ENCODE measurements around the gene WDR37. TPM values are rescaled to one million over a fixed set of nuclear protein-coding genes. Genes with fewer than 3 reads are reported as not detected.
A peak's percentile ranks its signal among the peaks of the same experiment; 100 is the strongest.

WDR37 gene
- polyA plus RNA-seq, 1 of the 3 experiments (the other 2 are of a cell fraction) = 11.9 TPM

DNA sequence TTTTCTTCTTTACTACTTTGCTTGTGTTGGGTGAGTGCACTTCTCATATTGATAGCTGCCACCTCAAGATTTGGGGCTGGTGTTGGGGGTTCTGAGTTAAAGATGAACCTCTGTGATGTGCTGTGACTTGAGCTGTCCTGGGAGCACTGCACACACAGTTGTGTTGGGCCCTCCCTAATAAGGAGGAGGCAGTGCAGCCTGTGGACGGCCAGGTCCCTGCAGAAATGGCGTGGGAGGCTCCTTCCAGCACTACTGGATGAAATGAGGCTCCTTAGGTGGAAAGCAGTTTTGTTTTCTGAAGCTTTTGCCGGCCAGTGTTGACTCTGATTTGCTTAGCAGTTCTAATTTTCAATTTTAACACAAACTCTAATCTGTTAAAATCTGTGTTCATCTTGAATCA is 44.0 kb downstream of the WDR37 start:
- H3K9me2 ChIP-seq = no peaks in the 10 kb centered on the region
- H3K27me3 ChIP-seq (ENCODE audit: insufficient read depth) = no peaks in the 10 kb centered on the region
- H3K4me1 ChIP-seq (ENCODE audit: control insufficient read depth in 1 of 2, insufficient read depth in 2 of 2, low read depth in 1 of 2, low read length in 1 of 2) = peaks cover 0 to 33% of the 10 kb centered on the region in 2 experiments; a peak in 2 of 4 replicates
- no peaks in the 10 kb centered on the region for H3K9me3 ChIP-seq
- H4K20me1 ChIP-seq (ENCODE audit: insufficient read depth) = no peaks in the 10 kb centered on the region
- peaks cover 4 to 75% of the 10 kb centered on the region in 2 experiments for H3K36me3 ChIP-seq (replicated peaks in 1 of 2; ENCODE audit: control insufficient read depth in 1 of 2, insufficient read depth in 2 of 2, low read length in 1 of 2)
- no peak overlapping the region for H3K4me3 ChIP-seq (ENCODE audit: low read depth in 2 of 2, low read length in 1 of 2)
- POLR2A ChIA-PET = no interaction called here
- H3K79me2 ChIP-seq (ENCODE audit: insufficient read depth) = no peaks in the 10 kb centered on the region
- no peak for DNase-seq
- peak overlapping the region in 1 of 2 experiments; percentile 93; a peak in 1 of 4 replicates for H3K27ac ChIP-seq (ENCODE audit: low read depth in 2 of 2, low read length in 1 of 2)
- WGBS (ENCODE audit: low lambda C conversion rate) = 100% methylated on average over 1 of the region's 3 CpGs
- H3K4me2 ChIP-seq = no peak overlapping the region
- H3K9ac ChIP-seq = no peak overlapping the region
- CTCF ChIA-PET = interaction anchor here (2.2 kb wide), 1 partner anchor 10 kb away, joined by 8 read pairs; no protein-coding TSS in a partner anchor
- TF ChIP-seq, protein P1, sequence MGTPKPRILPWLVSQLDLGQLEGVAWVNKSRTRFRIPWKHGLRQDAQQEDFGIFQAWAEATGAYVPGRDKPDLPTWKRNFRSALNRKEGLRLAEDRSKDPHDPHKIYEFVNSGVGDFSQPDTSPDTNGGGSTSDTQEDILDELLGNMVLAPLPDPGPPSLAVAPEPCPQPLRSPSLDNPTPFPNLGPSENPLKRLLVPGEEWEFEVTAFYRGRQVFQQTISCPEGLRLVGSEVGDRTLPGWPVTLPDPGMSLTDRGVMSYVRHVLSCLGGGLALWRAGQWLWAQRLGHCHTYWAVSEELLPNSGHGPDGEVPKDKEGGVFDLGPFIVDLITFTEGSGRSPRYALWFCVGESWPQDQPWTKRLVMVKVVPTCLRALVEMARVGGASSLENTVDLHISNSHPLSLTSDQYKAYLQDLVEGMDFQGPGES (IDR thresholded peaks at IDR 0.05; ENCODE audit: low read depth, low read length) = no peak
- TF ChIP-seq, protein P2, sequence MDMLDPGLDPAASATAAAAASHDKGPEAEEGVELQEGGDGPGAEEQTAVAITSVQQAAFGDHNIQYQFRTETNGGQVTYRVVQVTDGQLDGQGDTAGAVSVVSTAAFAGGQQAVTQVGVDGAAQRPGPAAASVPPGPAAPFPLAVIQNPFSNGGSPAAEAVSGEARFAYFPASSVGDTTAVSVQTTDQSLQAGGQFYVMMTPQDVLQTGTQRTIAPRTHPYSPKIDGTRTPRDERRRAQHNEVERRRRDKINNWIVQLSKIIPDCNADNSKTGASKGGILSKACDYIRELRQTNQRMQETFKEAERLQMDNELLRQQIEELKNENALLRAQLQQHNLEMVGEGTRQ (IDR thresholded peaks at IDR 0.05; ENCODE audit: borderline replicate concordance, low read depth, low read length) = no peak
- TF ChIP-seq EP300 (IDR thresholded peaks at IDR 0.05; ENCODE audit: borderline replicate concordance in 1 of 2, low read depth in 1 of 2, low read length in 1 of 2) = no peak
- TF ChIP-seq RXRA (IDR thresholded peaks at IDR 0.05; ENCODE audit: borderline replicate concordance, low read depth) = no peak
- no peak overlapping the region for H2AFZ ChIP-seq (ENCODE audit: low read depth)
- no peaks in the 10 kb centered on the region for H3F3A ChIP-seq (replicated peaks; ENCODE audit: insufficient read depth)

DNA sequence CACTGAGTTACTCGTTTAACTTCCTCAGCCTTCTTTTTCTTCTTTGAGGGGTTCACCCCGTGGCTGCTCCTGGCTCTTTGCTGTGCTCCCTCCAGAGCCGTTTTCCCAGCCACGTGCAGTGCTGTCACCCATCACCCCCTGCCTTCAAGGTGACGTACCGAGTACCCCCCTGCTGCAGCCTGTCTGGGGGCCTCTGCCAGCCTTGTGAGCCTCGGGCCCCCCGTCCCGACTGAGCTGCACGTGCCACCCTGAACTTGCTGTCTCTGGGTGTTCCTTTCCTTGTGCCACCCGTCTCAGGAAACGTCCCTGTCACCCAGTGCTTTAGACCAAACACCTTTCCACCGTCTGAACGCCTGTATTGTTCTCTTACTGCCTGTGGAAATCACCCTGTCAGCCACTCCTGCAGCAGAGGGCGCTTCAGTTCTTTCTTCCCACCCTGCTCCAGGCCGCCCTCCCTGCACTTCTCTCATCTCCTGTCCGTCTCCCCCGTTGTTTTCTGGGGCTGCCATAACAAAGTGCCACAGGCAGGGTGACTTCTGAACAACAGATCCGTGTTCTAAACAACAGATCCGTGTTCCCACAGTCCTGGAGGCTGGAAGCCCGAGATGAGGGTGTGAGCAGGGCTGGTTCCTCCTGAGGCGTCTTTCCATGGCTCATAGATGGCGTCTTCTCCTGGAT is 44.6 kb downstream of the WDR37 start:
- H3F3A ChIP-seq (replicated peaks; ENCODE audit: insufficient read depth) = no peaks in the 10 kb centered on the region

DNA sequence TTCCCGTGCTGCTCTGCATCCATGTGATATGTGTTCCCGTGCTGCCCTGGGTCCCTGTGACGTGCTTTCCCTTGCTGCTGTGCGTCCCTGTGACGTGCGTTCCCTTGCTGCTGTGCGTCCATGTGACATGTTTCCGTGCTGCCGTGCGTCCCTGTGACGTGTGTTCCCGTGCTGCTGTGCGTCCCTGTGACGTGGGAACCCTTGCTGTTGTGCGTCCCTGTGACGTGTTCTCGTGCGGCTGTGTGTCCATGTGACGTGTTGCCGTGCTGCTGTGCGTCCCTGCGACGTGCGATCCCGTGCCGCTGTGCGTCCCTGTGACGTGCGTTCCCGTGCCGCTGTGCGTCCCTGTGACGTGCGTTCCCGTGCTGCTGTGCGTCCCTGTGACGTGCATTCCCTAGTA is 45.8 kb downstream of the WDR37 start:
- no peak for TF ChIP-seq CHD2 (IDR thresholded peaks at IDR 0.05; ENCODE audit: low read length, partially characterized antibody)
- TF ChIP-seq, protein P3, sequence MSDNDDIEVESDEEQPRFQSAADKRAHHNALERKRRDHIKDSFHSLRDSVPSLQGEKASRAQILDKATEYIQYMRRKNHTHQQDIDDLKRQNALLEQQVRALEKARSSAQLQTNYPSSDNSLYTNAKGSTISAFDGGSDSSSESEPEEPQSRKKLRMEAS (IDR thresholded peaks at IDR 0.05; ENCODE audit: low read depth) = no peak
- Histone ChIP-seq H3K4me1 (ENCODE audit: control insufficient read depth in 1 of 2, insufficient read depth in 2 of 2, low read depth in 1 of 2, low read length in 1 of 2) (peaks cover 0 to 33% of the 10 kb centered on the region in 2 experiments; a peak in 2 of 4 replicates), H3K4me2 (no peak overlapping the region), H3F3A (replicated peaks; ENCODE audit: insufficient read depth) (no peaks in the 10 kb centered on the region), H3K79me2 (ENCODE audit: insufficient read depth) (no peaks in the 10 kb centered on the region), H3K9me3 (no peaks in the 10 kb centered on the region), H4K20me1 (ENCODE audit: insufficient read depth) (no peaks in the 10 kb centered on the region), H3K9ac (no peak overlapping the region), H3K27me3 (ENCODE audit: insufficient read depth) (no peaks in the 10 kb centered on the region), H3K9me2 (no peaks in the 10 kb centered on the region), H3K4me3 (ENCODE audit: low read depth in 2 of 2, low read length in 1 of 2) (no peak overlapping the region), H3K36me3 (replicated peaks in 1 of 2; ENCODE audit: control insufficient read depth in 1 of 2, insufficient read depth in 2 of 2, low read length in 1 of 2) (peaks cover 8 to 70% of the 10 kb centered on the region in 2 experiments), H2AFZ (ENCODE audit: low read depth) (no peak overlapping the region), H3K27ac (ENCODE audit: low read depth in 2 of 2, low read length in 1 of 2) (no peak overlapping the region)
- no peak for DNase-seq
- CTCF ChIA-PET = interaction anchor here (0.6 to 2.2 kb wide), 2 partner anchors 8 to 191 kb away, joined by 3 to 8 read pairs; no protein-coding TSS in a partner anchor
- WGBS (ENCODE audit: low lambda C conversion rate) = 96% methylated on average over 37 of the region's 37 CpGs
- POLR2A ChIA-PET = no interaction called here

More for the DNA sequence above, 44.6 kb downstream of the WDR37 start:
- no peak overlapping the region for H2AFZ ChIP-seq (ENCODE audit: low read depth)
- CTCF ChIA-PET = interaction anchor here (2.2 kb wide), 1 partner anchor 9 kb away, joined by 8 read pairs; no protein-coding TSS in a partner anchor
- POLR2A ChIA-PET = no interaction called here
- no peak overlapping the region for H3K9ac ChIP-seq
- peaks cover 0 to 33% of the 10 kb centered on the region in 2 experiments; a peak in 2 of 4 replicates for H3K4me1 ChIP-seq (ENCODE audit: control insufficient read depth in 1 of 2, insufficient read depth in 2 of 2, low read depth in 1 of 2, low read length in 1 of 2)
- H3K4me3 ChIP-seq (ENCODE audit: low read depth in 2 of 2, low read length in 1 of 2) = no peak overlapping the region
- no peaks in the 10 kb centered on the region for H3K27me3 ChIP-seq (ENCODE audit: insufficient read depth)
- DNase-seq = peak; percentile 54
- no peak overlapping the region for H3K4me2 ChIP-seq
- WGBS (ENCODE audit: low lambda C conversion rate) = 90% methylated on average over 23 of the region's 23 CpGs
- TF ChIP-seq FOXJ3 (CRISPR knock-in tag; IDR thresholded peaks at IDR 0.05) = no peak
- no peak for TF ChIP-seq CHD2 (IDR thresholded peaks at IDR 0.05; ENCODE audit: low read length, partially characterized antibody)
- TF ChIP-seq RAD21 (IDR thresholded peaks at IDR 0.05; ENCODE audit: low read length) = peak; percentile 28
- H3K9me2 ChIP-seq = no peaks in the 10 kb centered on the region
- H3K9me3 ChIP-seq = no peaks in the 10 kb centered on the region
- peaks cover 4 to 74% of the 10 kb centered on the region in 2 experiments for H3K36me3 ChIP-seq (replicated peaks in 1 of 2; ENCODE audit: control insufficient read depth in 1 of 2, insufficient read depth in 2 of 2, low read length in 1 of 2)
- H3K27ac ChIP-seq (ENCODE audit: low read depth in 2 of 2, low read length in 1 of 2) = peak overlapping the region in 1 of 2 experiments; percentile 93; a peak in 1 of 4 replicates
- no peaks in the 10 kb centered on the region for H4K20me1 ChIP-seq (ENCODE audit: insufficient read depth)
- no peaks in the 10 kb centered on the region for H3K79me2 ChIP-seq (ENCODE audit: insufficient read depth)
